Peyer's patch (tissue), 4 donors: ENCODE measurements around the gene ATP5PB.

Experiments used
- POLR2A ChIP-seq, 2 donors: fragments of 450-650 bp; IDR thresholded peaks; one replicate each; pipeline ENCODE4 v1.5.1; 2017; ENCODE audit warnings: antibody characterized with exemption in 2 of 2, mild to moderate bottlenecking in 2 of 2, moderate library complexity in 2 of 2
- TF ChIP-seq, protein P1 (sequence below), 6 experiments: fragments of 450-650 bp in 4 of 6; fragments of 200-600 bp in 2 of 6; sonication (generic) in 1 of 6; IDR thresholded peaks; one replicate each; pipeline ENCODE4 v1.5.1; 2017 to 2019; ENCODE audit warnings: antibody characterized with exemption in 6 of 6, mild to moderate bottlenecking in 3 of 6, moderate library complexity in 1 of 6

DNA sequence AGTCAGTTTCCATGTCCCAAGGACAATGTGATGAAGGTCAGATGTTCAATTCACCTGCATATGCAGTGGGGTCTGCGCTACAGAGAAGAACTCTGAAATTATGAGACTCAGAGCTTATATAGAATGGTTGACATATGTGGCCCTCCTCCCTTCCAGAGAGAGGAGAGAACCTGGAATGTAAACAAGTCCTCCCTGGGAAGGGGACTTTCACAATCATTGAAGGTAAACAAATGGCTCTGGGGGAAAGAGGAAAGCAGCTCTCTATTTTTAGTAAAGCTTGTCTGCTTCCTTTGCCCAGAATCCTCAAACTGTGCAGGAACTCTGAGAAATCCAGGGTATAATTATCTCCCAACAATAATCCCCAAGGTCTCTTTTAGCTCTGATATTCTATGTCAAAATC, 31.5 kb upstream of the ATP5PB start:
- TF ChIP-seq, protein P1, sequence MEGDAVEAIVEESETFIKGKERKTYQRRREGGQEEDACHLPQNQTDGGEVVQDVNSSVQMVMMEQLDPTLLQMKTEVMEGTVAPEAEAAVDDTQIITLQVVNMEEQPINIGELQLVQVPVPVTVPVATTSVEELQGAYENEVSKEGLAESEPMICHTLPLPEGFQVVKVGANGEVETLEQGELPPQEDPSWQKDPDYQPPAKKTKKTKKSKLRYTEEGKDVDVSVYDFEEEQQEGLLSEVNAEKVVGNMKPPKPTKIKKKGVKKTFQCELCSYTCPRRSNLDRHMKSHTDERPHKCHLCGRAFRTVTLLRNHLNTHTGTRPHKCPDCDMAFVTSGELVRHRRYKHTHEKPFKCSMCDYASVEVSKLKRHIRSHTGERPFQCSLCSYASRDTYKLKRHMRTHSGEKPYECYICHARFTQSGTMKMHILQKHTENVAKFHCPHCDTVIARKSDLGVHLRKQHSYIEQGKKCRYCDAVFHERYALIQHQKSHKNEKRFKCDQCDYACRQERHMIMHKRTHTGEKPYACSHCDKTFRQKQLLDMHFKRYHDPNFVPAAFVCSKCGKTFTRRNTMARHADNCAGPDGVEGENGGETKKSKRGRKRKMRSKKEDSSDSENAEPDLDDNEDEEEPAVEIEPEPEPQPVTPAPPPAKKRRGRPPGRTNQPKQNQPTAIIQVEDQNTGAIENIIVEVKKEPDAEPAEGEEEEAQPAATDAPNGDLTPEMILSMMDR (IDR thresholded peaks at IDR 0.05), result no peak
- TF ChIP-seq POLR2A (IDR thresholded peaks at IDR 0.05), result no peak
